PC-3 (cell line): ENCODE results near the gene PCDHGA10. TPM values are rescaled to one million over a fixed set of nuclear protein-coding genes. Genes with fewer than 3 reads are reported as not detected.

Source experiments
- ATAC-seq: fragments of 200-7000 bp; cut with Tn5 transposase; 2 replicates; pipeline ENCODE4 v1.9.1; 2020; ENCODE audit warnings: mild to moderate bottlenecking, moderate library complexity
- Bru-seq: library from RNA; stranded (reverse); fragments of 400-500 nt; gene quantifications from one replicate; lab custom pipeline; 2021; lab: Mats Ljungman, UMichigan
- BruChase-seq, 2 experiments: library from RNA; stranded (reverse); fragments of 400-500 nt; gene quantifications; one replicate each; lab custom pipeline; 2021; lab: Mats Ljungman, UMichigan
- BruUV-seq: library from RNA; stranded (reverse); fragments of 400-500 nt; replicated peaks from 2 replicates; lab custom pipeline; 2021; lab: Mats Ljungman, UMichigan
- CTCF ChIA-PET: fragments of 300-600 bp; sonication (Branson Sonifier 250); formaldehyde crosslinking; loops from one replicate; lab custom pipeline; 2022; ENCODE audit warnings: antibody characterized with exemption; lab: Charles Lee
- POLR2A ChIA-PET: fragments of 300-600 bp; sonication (Branson Sonifier 250); formaldehyde crosslinking; loops from one replicate; lab custom pipeline; 2022; ENCODE audit warnings: antibody characterized with exemption; ENCODE audit not compliant: unreplicated experiment; lab: Charles Lee
- DNase-seq: peaks from one replicate; pipeline ENCODE4 v3.0.0-alpha.2; 2015
- H2AFZ ChIP-seq: fragments of 300-600 bp; sonication (generic); 2 replicates; pipeline ENCODE4 v1.6.0; 2016; ENCODE audit warnings: antibody characterized with exemption, low read length
- H3F3A ChIP-seq: fragments of 300-600 bp; sonication (generic); one replicate; pipeline ENCODE4 v1.6.0; 2017; ENCODE audit warnings: antibody characterized with exemption, low read length, control low read depth, mild to moderate bottlenecking; ENCODE audit not compliant: unreplicated experiment
- H3K27ac ChIP-seq: fragments of 300-600 bp; sonication (generic); 2 replicates; pipeline ENCODE4 v1.5.1; 2016; ENCODE audit warnings: mild to moderate bottlenecking, low read length
- H3K27me3 ChIP-seq: fragments of 300-600 bp; sonication (generic); 2 replicates; pipeline ENCODE4 v1.6.1; 2016; ENCODE audit warnings: low read length, mixed read lengths
- H3K36me3 ChIP-seq: fragments of 300-600 bp; sonication (generic); 2 replicates; pipeline ENCODE4 v1.6.1; 2016; ENCODE audit warnings: low read depth, mixed run types, low read length, mixed read lengths
- H3K4me1 ChIP-seq: fragments of 300-600 bp; sonication (generic); 2 replicates; pipeline ENCODE4 v1.5.1; 2016; ENCODE audit warnings: low read length; ENCODE audit not compliant: insufficient read depth
- H3K4me2 ChIP-seq: fragments of 300-600 bp; sonication (generic); 2 replicates; pipeline ENCODE4 v1.6.0; 2016; ENCODE audit warnings: low read length
- H3K4me3 ChIP-seq: fragments of 300-600 bp; sonication (generic); 2 replicates; pipeline ENCODE4 v1.5.1; 2016; ENCODE audit warnings: mild to moderate bottlenecking, low read length, mixed read lengths
- H3K79me2 ChIP-seq: fragments of 300-600 bp; sonication (generic); 2 replicates; pipeline ENCODE4 v1.6.1; 2017; ENCODE audit warnings: low read length, mixed read lengths
- H3K9ac ChIP-seq: fragments of 300-600 bp; sonication (generic); 2 replicates; pipeline ENCODE4 v1.6.0; 2016; ENCODE audit warnings: mild to moderate bottlenecking, low read length
- H3K9me2 ChIP-seq: fragments of 300-600 bp; sonication (generic); replicated peaks from 2 replicates; pipeline ENCODE4 v1.6.1; 2016; ENCODE audit warnings: mixed run types, low read length, mixed read lengths
- H3K9me3 ChIP-seq: fragments of 300-600 bp; sonication (generic); 2 replicates; pipeline ENCODE4 v1.6.1; 2016; ENCODE audit warnings: low read length, mixed read lengths
- H4K20me1 ChIP-seq: fragments of 300-600 bp; sonication (generic); 2 replicates; pipeline ENCODE4 v1.6.1; 2016; ENCODE audit warnings: low read length, mixed read lengths
- CTCF ChIP-seq: fragments of 300-600 bp; sonication (generic); conservative IDR thresholded peaks from 2 replicates; pipeline ENCODE4 v1.5.1; 2017; ENCODE audit warnings: antibody characterized with exemption, low read depth, mild to moderate bottlenecking, low read length
- EZH2 ChIP-seq: fragments of 300-600 bp; sonication (generic); IDR thresholded peaks from one replicate; pipeline ENCODE4 v1.6.1; 2017; ENCODE audit warnings: antibody characterized with exemption, mild to moderate bottlenecking, low read length; ENCODE audit not compliant: unreplicated experiment
- EZH2phosphoT487 ChIP-seq: fragments of 300-600 bp; sonication (generic); IDR thresholded peaks from 2 replicates; pipeline ENCODE4 v1.6.1; 2018; ENCODE audit warnings: mild to moderate bottlenecking, antibody characterized with exemption, low read length, borderline replicate concordance
- intact Hi-C: fragments of 100-400 bp; cut with micrococcal nuclease; formaldehyde crosslinking; loops from 2 replicates; pipeline ENCODE4 v1.9.0; 2023
- long read RNA-seq: library from polyadenylated mRNA; unstranded; transcript quantifications from one replicate; pipeline ENCODE4 v2.0.0, GENCODE V29; 2021; ENCODE audit not compliant: unreplicated experiment
- total RNA-seq: library from RNA; depleted of rRNA; stranded (reverse); fragments of >200 nt; gene quantifications from 2 replicates; pipeline ENCODE4 v1.2.3, GENCODE V29; 2014; rRNA removed

The PCDHGA10 gene
- total RNA-seq: 0.23 and 0.84 TPM in 2 replicates
- percentile 69 among the genes with signal in this experiment for Bru-seq, nascent RNA
- BruChase-seq, experiment 1, labeled RNA remaining after a 6-hour chase: percentile 73 among the genes with signal in this experiment
- BruChase-seq, experiment 2, labeled RNA remaining after a 2-hour chase: percentile 90 among the genes with signal in this experiment
- long read RNA-seq: 0 reads

- no peaks in the 10 kb centered on the region for H3K9me2 ChIP-seq
- H3K4me1 ChIP-seq: no peaks in the 10 kb centered on the region
- H3K27me3 ChIP-seq: no peaks in the 10 kb centered on the region
- no peak within 1 kb of the TSS for H2AFZ ChIP-seq
- H3K36me3 ChIP-seq: peaks cover 6% of the 10 kb centered on the region; the same call in 1 of the 2 replicates
- intact Hi-C loops: no loop called here
- H3K9ac ChIP-seq: no peak within 1 kb of the TSS
- CTCF ChIA-PET: no interaction called here
- DNase-seq (no peak), ATAC-seq (no peak)
- no TSS peak for BruUV-seq
- no peaks in the 10 kb centered on the region for H4K20me1 ChIP-seq
- H3K4me2 ChIP-seq: no peak within 1 kb of the TSS
- no peak for TF ChIP-seq CTCF
- no peak for TF ChIP-seq EZH2
- TF ChIP-seq EZH2phosphoT487: no peak
- H3K4me3 ChIP-seq: no peak within 1 kb of the TSS
- no peaks in the 10 kb centered on the region for H3F3A ChIP-seq
- 0 out of 2 replicates have a peak, but pooled peaks cover 4% of the 10 kb centered on the region for H3K9me3 ChIP-seq
- POLR2A ChIA-PET: no interaction called here
- H3K79me2 ChIP-seq: no peaks in the 10 kb centered on the region
- no peak within 1 kb of the TSS for H3K27ac ChIP-seq
Measured at GRCh38 chr5:141412854-141413539, at the start of gene PCDHGA10. TSS of gene PCDHGA10 (plus strand) at chr5:141412987. CDS start at chr5:141413176, 189 bp downstream.

- TF ChIP-seq EZH2phosphoT487 (no peak), CTCF (peak; percentile 53), EZH2 (no peak)
- ChIA-PET CTCF (interaction anchor here (0.6 to 1.4 kb wide), 9 partner anchors 33 to 203 kb away, joined by 3 to 10 read pairs (median 5); partner anchors contain the start of gene PCDHB9), POLR2A (no interaction called here)
- TSS peak; percentile 39 for BruUV-seq
- H3K9me3 ChIP-seq: no peaks in the 10 kb centered on the region; the same call in 1 of the 2 replicates
- peak within 1 kb of the TSS; percentile 64 for H3K4me3 ChIP-seq
- peak within 1 kb of the TSS; percentile 66 for H3K4me2 ChIP-seq
- no peaks in the 10 kb centered on the region for H3K79me2 ChIP-seq
- no peaks in the 10 kb centered on the region for H3F3A ChIP-seq
- peak within 1 kb of the TSS; percentile 75 for H2AFZ ChIP-seq
- H3K4me1 ChIP-seq: 0 out of 2 replicates have a peak, but pooled peaks cover 3% of the 10 kb centered on the region
- peak within 1 kb of the TSS; percentile 17; the same call in 1 of the 2 replicates for H3K9ac ChIP-seq
- no peaks in the 10 kb centered on the region for H3K27me3 ChIP-seq
- H3K36me3 ChIP-seq: no peaks in the 10 kb centered on the region; the same call in 1 of the 2 replicates
- peak; percentile 83 for ATAC-seq
- intact Hi-C loops: loop anchor here (1.0 to 5.0 kb wide), 3 partner anchors 33 to 272 kb away; partner anchors contain the start of genes PCDHB2 and PCDHGB5
- peak; percentile 45 for DNase-seq
- H4K20me1 ChIP-seq: no peaks in the 10 kb centered on the region
- H3K9me2 ChIP-seq: no peaks in the 10 kb centered on the region
- no peak within 1 kb of the TSS for H3K27ac ChIP-seq
Measured at GRCh38 chr5:141363952-141364660, 48.7 kb upstream of the PCDHGA10 start, which contains the start of gene PCDHGA5. TSS of gene PCDHGA5 (plus strand) at chr5:141364162. CDS start at chr5:141364331, 169 bp downstream.
